Keratinocyte (primary cell): ENCODE measurements around the gene EEF2K. TPM values are rescaled to one million over a fixed set of nuclear protein-coding genes. Genes with fewer than 3 reads are reported as not detected.

Experiments
- DNase-seq: peaks from one replicate; pipeline ENCODE4 v3.0.0-alpha.2; 2011; ENCODE audit warnings: low read depth, missing footprints, low spot score
- FAIRE-seq: peaks from 2 replicates; lab custom pipeline; 2011; peaks lifted over from hg19 to GRCh38; lab: Jason Lieb, UNC
- H2AFZ ChIP-seq: 2 replicates; pipeline ENCODE4 v1.6.0; 2012; ENCODE audit warnings: low read length, control low read depth, inconsistent platforms; ENCODE audit not compliant: control insufficient read depth
- H3K27ac ChIP-seq: 2 replicates; pipeline ENCODE4 v1.5.1; 2011; ENCODE audit warnings: low read length; ENCODE audit not compliant: control insufficient read depth, insufficient read depth
- H3K27me3 ChIP-seq: 3 replicates; pipeline ENCODE4 v1.6.0; 2011; ENCODE audit warnings: low read length; ENCODE audit not compliant: control insufficient read depth, insufficient read depth; ENCODE audit errors: extremely low read depth
- H3K36me3 ChIP-seq, 2 experiments: 2 replicates in 1 of 2; 3 replicates in 1 of 2; pipeline ENCODE4 v1.5.1; 2011; ENCODE audit warnings: low read length in 2 of 2, mild to moderate bottlenecking in 1 of 2; ENCODE audit not compliant: control insufficient read depth in 2 of 2, insufficient read depth in 2 of 2; ENCODE audit errors: extremely low read depth in 1 of 2
- H3K4me1 ChIP-seq: 3 replicates; pipeline ENCODE4 v1.5.1; 2011; ENCODE audit warnings: low read length; ENCODE audit not compliant: control insufficient read depth, insufficient read depth; ENCODE audit errors: extremely low read depth
- H3K4me2 ChIP-seq: 3 replicates; pipeline ENCODE4 v1.6.0; 2011; ENCODE audit warnings: low read depth, low read length; ENCODE audit not compliant: control insufficient read depth, insufficient read depth; ENCODE audit errors: extremely low read depth
- H3K4me3 ChIP-seq, 3 experiments: fragments of 200-600 bp in 1 of 3; sonication (generic) in 1 of 3; 2 replicates in 2 of 3; 3 replicates in 1 of 3; pipeline ENCODE4 v1.5.1; 2011 to 2016; ENCODE audit warnings: low read length in 3 of 3, mild to moderate bottlenecking in 3 of 3, control low read depth in 2 of 3, inconsistent platforms in 1 of 3, low read depth in 1 of 3, mixed read lengths in 1 of 3, mixed run types in 1 of 3, moderate library complexity in 1 of 3; ENCODE audit not compliant: control insufficient read depth in 2 of 3, insufficient read depth in 2 of 3; ENCODE audit errors: extremely low read depth in 1 of 3
- H3K79me2 ChIP-seq: 2 replicates; pipeline ENCODE4 v1.6.0; 2012; ENCODE audit warnings: low read length; ENCODE audit not compliant: control insufficient read depth, insufficient read depth
- H3K9ac ChIP-seq: 3 replicates; pipeline ENCODE4 v1.6.0; 2011; ENCODE audit warnings: low read length; ENCODE audit not compliant: control insufficient read depth, insufficient read depth; ENCODE audit errors: extremely low read depth
- H3K9me1 ChIP-seq: 3 replicates; pipeline ENCODE4 v1.6.0; 2011; ENCODE audit warnings: low read length; ENCODE audit not compliant: control insufficient read depth, insufficient read depth; ENCODE audit errors: extremely low read depth
- H3K9me3 ChIP-seq: 2 replicates; pipeline ENCODE4 v1.5.1; 2012; ENCODE audit warnings: low read depth, low read length; ENCODE audit not compliant: control insufficient read depth
- H4K20me1 ChIP-seq: 3 replicates; pipeline ENCODE4 v1.6.0; 2011; ENCODE audit warnings: low read length; ENCODE audit not compliant: control insufficient read depth, insufficient read depth; ENCODE audit errors: extremely low read depth
- CTCF ChIP-seq, 3 experiments: IDR thresholded peaks in 1 of 3; conservative IDR thresholded peaks in 1 of 3; optimal IDR thresholded peaks in 1 of 3; 2 replicates in 2 of 3; 3 replicates in 1 of 3; pipeline versions ENCODE3 to v1.5.1; 2011; ENCODE audit warnings: low read length in 3 of 3, mild to moderate bottlenecking in 3 of 3, moderate library complexity in 2 of 3, control low read depth in 1 of 3, inconsistent platforms in 1 of 3; ENCODE audit not compliant: insufficient read depth in 2 of 3; ENCODE audit errors: extremely low read depth in 1 of 3
- EZH2 ChIP-seq: IDR thresholded peaks from one replicate; pipeline ENCODE4 v1.6.1; 2012; ENCODE audit warnings: inconsistent platforms, mild to moderate bottlenecking, low read length, moderate library complexity
- dilution Hi-C: fragments of 300-500 bp; cut with MboI; formaldehyde crosslinking; loops from one replicate; pipeline ENCODE4 v1.7.0; 2020; ENCODE audit warnings: low sequenced_read_pairs; ENCODE audit not compliant: extremely low pct_ligation_motif_present
- polyA plus RNA-seq, 5 experiments: library from polyadenylated mRNA; depleted of rRNA in 3 of 5; stranded (reverse) in 3 of 5; stranded (forward) in 1 of 5; unstranded in 1 of 5; fragments of >200 nt; gene quantifications; 1 replicate in 1 of 5; 2 replicates in 3 of 5; 3 replicates in 1 of 5; pipeline versions ENCODE4 v1.2.1 to v1.2.3, GENCODE V29; 2011 to 2012; ENCODE audit warnings: missing spikeins in 2 of 5, low read depth in 1 of 5, low replicate concordance in 1 of 5

The EEF2K gene
- polyA plus RNA-seq, 1 donor (not counting 4 experiments of a cell fraction or from before 2014, with no cell fraction given), result 7.3 TPM

DNA sequence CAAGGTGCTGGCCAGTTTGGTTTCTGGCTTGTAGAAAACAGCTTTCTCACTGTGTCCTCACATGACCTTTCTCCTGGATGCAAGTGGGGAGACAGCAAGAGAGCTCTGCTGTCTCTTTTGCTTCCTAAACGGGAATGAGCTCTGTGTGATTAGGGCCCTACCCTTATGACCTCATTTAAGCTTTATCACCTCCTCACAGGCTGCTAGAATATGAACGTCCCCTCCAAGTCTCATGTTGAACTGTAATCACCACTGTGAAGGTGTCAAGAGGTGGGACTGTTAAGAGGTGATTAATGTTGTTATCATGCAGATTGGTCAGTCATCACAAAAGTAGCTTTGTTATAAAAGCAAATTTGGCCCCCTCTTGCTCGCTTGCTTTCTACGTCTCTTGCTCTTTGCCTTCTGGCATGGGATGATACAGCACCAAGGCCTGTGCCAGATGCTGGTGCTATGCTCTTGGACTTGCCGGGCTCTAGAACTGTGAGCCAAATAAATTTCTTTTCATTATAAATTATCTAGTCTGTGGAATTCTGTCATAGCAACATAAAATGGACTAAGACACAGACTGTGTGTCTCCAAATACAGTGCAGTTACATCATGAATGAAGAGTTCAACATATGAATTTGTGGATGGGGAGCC lies 76.3 kb downstream of the EEF2K start:
- dilution Hi-C loops, result no loop called here
- TF ChIP-seq CTCF (optimal IDR thresholded peaks at IDR 0.05 in 1 of 3, IDR thresholded peaks at IDR 0.05 in 1 of 3, conservative IDR thresholded peaks at IDR 0.05 in 1 of 3; ENCODE audit: extremely low read depth in 1 of 3, insufficient read depth in 2 of 3, low read length in 3 of 3), result no peak
- no peak for TF ChIP-seq EZH2
- Histone ChIP-seq H3K79me2 (no peaks in the 10 kb centered on the region), H3K4me2 (no peak overlapping the region), H2AFZ (no peak overlapping the region), H4K20me1 (no peaks in the 10 kb centered on the region), H3K9ac (no peak overlapping the region), H3K4me3 (no peak overlapping the region), H3K27me3 (no peaks in the 10 kb centered on the region), H3K4me1 (no peaks in the 10 kb centered on the region), H3K9me1 (no peaks in the 10 kb centered on the region), H3K36me3 (peaks cover 13 to 17% of the 10 kb centered on the region in 2 experiments), H3K27ac (no peak overlapping the region), H3K9me3 (no peaks in the 10 kb centered on the region)
- FAIRE-seq, result no peak
- no peak for DNase-seq

DNA sequence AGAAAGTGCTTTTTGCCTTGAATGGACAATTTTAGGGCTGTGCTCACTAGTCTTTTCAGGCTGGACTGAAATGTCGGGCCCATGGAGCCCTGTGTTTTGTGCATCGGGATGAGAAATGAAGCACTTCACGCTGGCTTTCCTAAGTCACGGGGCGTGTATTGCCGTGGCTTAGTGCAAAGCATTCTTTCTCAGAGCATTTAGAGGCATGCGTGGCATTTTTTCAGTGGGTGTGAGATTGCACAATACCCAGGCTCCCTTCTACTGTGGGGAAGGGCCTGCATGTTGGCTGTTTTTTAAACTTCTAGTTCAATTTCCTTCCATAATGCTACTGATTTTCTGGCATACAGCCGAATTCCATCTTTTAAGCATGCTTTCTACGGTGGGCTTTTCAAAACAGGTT lies 78.6 kb downstream of the EEF2K start:
- no peaks in the 10 kb centered on the region for H3K4me1 ChIP-seq
- no peaks in the 10 kb centered on the region for H3K79me2 ChIP-seq
- dilution Hi-C loops, result no loop called here
- H3K9ac ChIP-seq, result no peak overlapping the region
- no peak overlapping the region for H3K4me2 ChIP-seq
- no peaks in the 10 kb centered on the region for H3K9me3 ChIP-seq
- H3K27ac ChIP-seq, result no peak overlapping the region
- no peaks in the 10 kb centered on the region for H4K20me1 ChIP-seq
- H2AFZ ChIP-seq, result no peak overlapping the region
- no peak overlapping the region for H3K4me3 ChIP-seq
- FAIRE-seq (no peak), DNase-seq (no peak)
- peaks cover 8 to 13% of the 10 kb centered on the region in 2 experiments for H3K36me3 ChIP-seq
- no peak for TF ChIP-seq CTCF (optimal IDR thresholded peaks at IDR 0.05 in 1 of 3, IDR thresholded peaks at IDR 0.05 in 1 of 3, conservative IDR thresholded peaks at IDR 0.05 in 1 of 3; ENCODE audit: extremely low read depth in 1 of 3, insufficient read depth in 2 of 3, low read length in 3 of 3)
- no peak for TF ChIP-seq EZH2
- H3K9me1 ChIP-seq, result no peaks in the 10 kb centered on the region
- H3K27me3 ChIP-seq, result no peaks in the 10 kb centered on the region
